GM12878 (cell line): ENCODE results near the gene SGSM2. TPM values are rescaled to one million over a fixed set of nuclear protein-coding genes. Genes with fewer than 3 reads are reported as not detected.

Experiments
- ATAC-seq: fragments of 200-7000 bp; cut with Tn5 transposase; 3 replicates; pipeline ENCODE4 v1.9.1; 2020; ENCODE audit warnings: mild to moderate bottlenecking, moderate library complexity
- BruUV-seq: library from RNA; stranded (reverse); fragments of 400-500 nt; replicated peaks from 2 replicates; lab custom pipeline; 2021; lab: Mats Ljungman, UMichigan
- CTCF ChIA-PET: fragments of 300-600 bp; sonication (Branson Sonifier 250); formaldehyde crosslinking; extraction: SDS; loops from one replicate; lab custom pipeline; 2021; ENCODE audit warnings: inconsistent platforms; lab: Yijun Ruan, JAX
- POLR2A ChIA-PET: fragments of 350-600 bp; formaldehyde crosslinking; extraction: SDS; loops from one replicate; lab custom pipeline; 2021; ENCODE audit warnings: inconsistent platforms; lab: Charles Lee
- RAD21 ChIA-PET: fragments of 300-600 bp; sonication (Branson Sonifier 250); formaldehyde crosslinking; loops from one replicate; lab custom pipeline; 2023; ENCODE audit warnings: antibody characterized with exemption; ENCODE audit not compliant: unreplicated experiment; lab: Charles Lee
- SMC1A ChIA-PET: fragments of 300-600 bp; sonication (Branson Sonifier 250); formaldehyde crosslinking; loops from one replicate; lab custom pipeline; 2023; ENCODE audit not compliant: unreplicated experiment, uncharacterized antibody; lab: Charles Lee
- DNase-seq: peaks from one replicate; pipeline ENCODE4 v3.0.0-alpha.2; 2011; ENCODE audit warnings: low read depth, low spot score
- FAIRE-seq: peaks from 3 replicates; lab custom pipeline; 2011; peaks lifted over from hg19 to GRCh38; lab: Jason Lieb, UNC
- H2AFZ ChIP-seq: 2 replicates; pipeline ENCODE4 v1.6.0; 2011; ENCODE audit warnings: low read depth, low read length, control low read depth; ENCODE audit not compliant: control insufficient read depth
- H3K27ac ChIP-seq: 2 replicates; pipeline ENCODE4 v1.5.1; 2011; ENCODE audit warnings: control low read depth; ENCODE audit not compliant: control insufficient read depth, insufficient read depth
- H3K27me3 ChIP-seq, 2 experiments: replicated peaks in 1 of 2; 2 replicates each; pipeline versions ENCODE4 v1.6.0 to v1.6.1; 2011; ENCODE audit warnings: low read length in 1 of 2; ENCODE audit not compliant: control insufficient read depth in 2 of 2, insufficient read depth in 2 of 2
- H3K36me3 ChIP-seq, 2 experiments: 2 replicates each; pipeline ENCODE4 v1.5.1; 2011; ENCODE audit warnings: low read length in 1 of 2; ENCODE audit not compliant: control insufficient read depth in 2 of 2, insufficient read depth in 2 of 2
- H3K4me1 ChIP-seq: 2 replicates; pipeline ENCODE4 v1.6.1; 2011; ENCODE audit warnings: mild to moderate bottlenecking, low read length, moderate library complexity, mixed read lengths; ENCODE audit not compliant: control insufficient read depth, insufficient read depth
- H3K4me2 ChIP-seq: 2 replicates; pipeline ENCODE4 v1.6.0; 2011; ENCODE audit warnings: control low read depth; ENCODE audit not compliant: control insufficient read depth, insufficient read depth
- H3K4me3 ChIP-seq: fragments of 200-600 bp; sonication (generic); 2 replicates; pipeline ENCODE4 v1.5.1; 2016
- H3K79me2 ChIP-seq: 2 replicates; pipeline ENCODE4 v1.6.0; 2011; ENCODE audit warnings: low read length; ENCODE audit not compliant: control insufficient read depth, insufficient read depth
- H3K9ac ChIP-seq: 2 replicates; pipeline ENCODE4 v1.8.0; 2011; ENCODE audit warnings: low read length, control low read depth, mixed read lengths; ENCODE audit not compliant: control insufficient read depth, insufficient read depth
- H3K9me3 ChIP-seq: replicated peaks from 3 replicates; pipeline ENCODE4 v1.5.1; 2011; ENCODE audit warnings: mild to moderate bottlenecking, low read length; ENCODE audit not compliant: control insufficient read depth, insufficient read depth
- H4K20me1 ChIP-seq: 2 replicates; pipeline ENCODE4 v1.6.0; 2011; ENCODE audit not compliant: control insufficient read depth, insufficient read depth
- CBX5 ChIP-seq: sonication (generic); IDR thresholded peaks from 2 replicates; pipeline ENCODE4 v1.6.1; 2016; ENCODE audit warnings: low read depth, moderate library complexity, mild to moderate bottlenecking, inconsistent platforms
- CHD2 ChIP-seq: IDR thresholded peaks from 2 replicates; pipeline ENCODE4 v1.6.1; 2011; ENCODE audit warnings: low read depth, low read length, improper control_type of control experiment, borderline replicate concordance
- CHD4 ChIP-seq: fragments of 200-600 bp; sonication (generic); IDR thresholded peaks from 2 replicates; pipeline ENCODE4 v1.6.1; 2016; ENCODE audit warnings: mild to moderate bottlenecking
- EGR1 ChIP-seq, 2 experiments: IDR thresholded peaks; 1 replicate in 1 of 2; 2 replicates in 1 of 2; pipeline ENCODE4 v1.6.1; 2011 to 2012; ENCODE audit warnings: low read depth in 2 of 2, low read length in 2 of 2, borderline replicate concordance in 1 of 2, mild to moderate bottlenecking in 1 of 2, moderate library complexity in 1 of 2
- EP300 ChIP-seq, 2 experiments: fragments of 150-350 bp in 1 of 2; IDR thresholded peaks; 2 replicates each; pipeline ENCODE4 v1.6.1; 2011 to 2012; ENCODE audit warnings: low read depth in 2 of 2, low read length in 2 of 2, borderline replicate concordance in 1 of 2, improper control_type of control experiment in 1 of 2, inconsistent platforms in 1 of 2; ENCODE audit not compliant: control insufficient read depth in 1 of 2
- JUNB ChIP-seq: IDR thresholded peaks from 2 replicates; pipeline ENCODE4 v1.6.1; 2016; ENCODE audit warnings: antibody characterized with exemption, mild to moderate bottlenecking
- KLF5 ChIP-seq: fragments of 450-650 bp; IDR thresholded peaks from 2 replicates; pipeline ENCODE4 v1.6.1; 2014; ENCODE audit warnings: mild to moderate bottlenecking; ENCODE audit not compliant: partially characterized antibody
- MTA2 ChIP-seq: fragments of 450-650 bp; IDR thresholded peaks from 2 replicates; pipeline ENCODE4 v1.6.1; 2016; ENCODE audit warnings: low read depth, mild to moderate bottlenecking, moderate library complexity
- PML ChIP-seq: IDR thresholded peaks from 2 replicates; pipeline ENCODE4 v1.6.1; 2012; ENCODE audit warnings: low read length, inconsistent platforms
- POLR2A ChIP-seq: IDR thresholded peaks from 2 replicates; pipeline ENCODE4 v1.6.1; 2011; ENCODE audit warnings: low read depth, mild to moderate bottlenecking, low read length
- RAD21 ChIP-seq: IDR thresholded peaks from 2 replicates; pipeline ENCODE4 v1.6.1; 2011; ENCODE audit warnings: mild to moderate bottlenecking, low read depth, low read length, moderate library complexity; ENCODE audit not compliant: insufficient read depth
- SPI1 ChIP-seq: IDR thresholded peaks from 2 replicates; pipeline ENCODE4 v1.6.1; 2011; ENCODE audit warnings: low read depth, mild to moderate bottlenecking, low read length, moderate library complexity, borderline replicate concordance; ENCODE audit not compliant: insufficient read depth
- TCF12 ChIP-seq: IDR thresholded peaks from 2 replicates; pipeline ENCODE4 v1.6.1; 2011; ENCODE audit warnings: low read depth, mild to moderate bottlenecking, low read length
- YY1 ChIP-seq: IDR thresholded peaks from 2 replicates; pipeline ENCODE4 v1.6.1; 2011; ENCODE audit warnings: low read depth, mild to moderate bottlenecking, low read length
- ZBTB40 ChIP-seq: fragments of 450-650 bp; IDR thresholded peaks from 2 replicates; pipeline ENCODE4 v1.6.1; 2016; ENCODE audit warnings: mild to moderate bottlenecking, moderate library complexity, borderline replicate concordance
- WGBS: methylation state at CpG from one replicate; pipeline ENCODE4 v1.1.6; 2016; ENCODE audit warnings: low lambda C conversion rate; ENCODE audit not compliant: insufficient replicate concordance, insufficient coverage; ENCODE audit errors: missing lambda C conversion rate; 5-methylcytosine and 5-hydroxymethylcytosine counted together
- in situ Hi-C: fragments of 300-500 bp; cut with MboI; formaldehyde crosslinking; loops from 9 replicates; pipeline ENCODE4 v1.14.3; 2018; ENCODE audit warnings: mixed read lengths
- intact Hi-C: fragments of 100-400 bp; cut with micrococcal nuclease; formaldehyde crosslinking; loops from one replicate; pipeline ENCODE4 v1.14.2; 2022; ENCODE audit not compliant: unreplicated experiment
- polyA plus RNA-seq, 11 experiments: library from polyadenylated mRNA; depleted of rRNA in 4 of 11; unstranded in 6 of 11; stranded (reverse) in 5 of 11; fragments of >200 nt; fragmentation: Nextera tagmentation in 4 of 11; fragmentation: Illumina TruSeq in 1 of 11; extraction: Ambion mirVana in 4 of 11; extraction: Trizol in 1 of 11; gene quantifications; 1 replicate in 1 of 11; 2 replicates in 10 of 11; pipeline versions ENCODE4 v1.2.1 to v1.2.3, GENCODE V29; 2011 to 2016; ENCODE audit warnings: inconsistent platforms in 2 of 11, missing spikeins in 2 of 11, low read depth in 1 of 11
- total RNA-seq, 4 experiments: library from RNA; depleted of rRNA in 3 of 4; stranded (reverse); fragments of >200 nt in 3 of 4; fragmentation: Illumina TruSeq in 1 of 4; extraction: Trizol in 1 of 4; gene quantifications; 2 replicates each; pipeline versions ENCODE4 v1.2.1 to v1.2.3, GENCODE V29; 2013 to 2021
- TF ChIP-seq, protein P1 (sequence below): fragments of 450-650 bp; IDR thresholded peaks from 2 replicates; pipeline ENCODE4 v1.6.1; 2017; ENCODE audit warnings: antibody characterized with exemption, mild to moderate bottlenecking, moderate library complexity

SGSM2 gene
- total and polyA plus RNA-seq, 10 of the 15 experiments (the other 5 are each of a cell fraction or from before 2014, with no cell fraction given), result 0.50 to 50.9 (median 18.5) TPM

DNA sequence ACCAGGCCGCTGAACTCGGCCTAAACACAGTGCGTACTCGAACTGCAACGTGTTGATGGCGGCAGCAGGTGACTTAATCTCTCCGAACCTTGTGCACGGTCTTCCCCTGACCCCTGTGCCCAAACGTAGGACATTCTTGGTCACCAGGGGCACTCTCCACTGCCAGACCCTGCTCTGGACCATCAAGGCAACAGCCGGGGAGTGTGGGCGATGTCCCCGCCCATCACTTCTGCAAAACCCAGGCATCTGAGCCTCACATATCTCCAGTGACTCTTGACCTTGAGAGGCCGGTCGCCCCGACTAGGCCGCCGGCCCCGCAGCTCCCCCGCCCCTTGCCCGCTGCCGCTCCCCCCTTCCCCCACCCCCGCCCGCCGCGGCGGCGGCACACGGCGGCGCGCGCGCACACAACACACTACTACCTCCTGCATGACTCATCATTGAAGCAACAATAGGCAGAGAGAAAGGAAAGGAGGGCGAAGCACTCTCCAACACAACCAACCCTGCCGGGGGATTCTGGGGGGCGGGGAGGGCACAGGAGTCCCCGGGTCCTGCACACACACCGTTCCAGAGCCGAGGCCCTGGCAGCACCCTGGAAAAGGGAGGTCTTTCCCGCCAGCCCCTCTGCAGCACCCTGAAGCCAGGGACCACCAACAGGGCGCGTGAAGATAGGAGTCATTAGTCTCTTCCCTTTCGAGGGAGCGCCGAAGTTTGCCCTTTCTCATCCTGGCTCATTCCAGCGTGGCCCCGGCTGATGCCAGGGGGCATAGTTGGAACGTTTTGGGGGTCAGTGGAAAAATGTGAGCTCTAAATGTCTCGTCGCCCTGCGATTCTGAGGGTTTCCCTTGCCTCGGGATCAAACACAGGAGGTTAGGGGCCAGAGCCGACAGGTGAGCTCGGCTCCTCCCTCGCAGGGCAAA lies 61.6 kb downstream of the SGSM2 start:
- CTCF ChIA-PET, result interaction anchor here (1.7 to 9.8 kb wide), 3 partner anchors 16 to 17 kb away, joined by 8 to 105 read pairs (median 9); no protein-coding TSS in a partner anchor
- RAD21 ChIA-PET, result interaction anchor here (0.6 to 6.7 kb wide), 3 partner anchors 17 to 62 kb away, joined by 4 to 54 read pairs (median 6); partner anchors contain the start of genes SGSM2 and TSR1
- in situ Hi-C loops (no loop called here), intact Hi-C loops (no loop called here)
- Histone ChIP-seq H3K27ac (peak overlapping the region; percentile 95), H3K4me2 (peak overlapping the region; percentile 99), H3K36me3 (no peaks in the 10 kb centered on the region; a peak in 1 of 4 replicates), H3K4me1 (peaks cover 27% of the 10 kb centered on the region), H3K27me3 (no peaks in the 10 kb centered on the region), H3K9ac (peak overlapping the region; percentile 70), H3K79me2 (peaks cover 20% of the 10 kb centered on the region), H2AFZ (peak overlapping the region; percentile 61), H3K9me3 (no peaks in the 10 kb centered on the region), H4K20me1 (no peaks in the 10 kb centered on the region), H3K4me3 (peak overlapping the region; percentile 98)
- no peak for ATAC-seq
- FAIRE-seq, result no peak
- DNase-seq, result no peak
- POLR2A ChIA-PET, result interaction anchor here (0.5 to 1.2 kb wide), 6 partner anchors 15 to 1019 kb away, joined by 3 to 5 read pairs (median 3); no protein-coding TSS in a partner anchor
- BruUV-seq, result no TSS peak
- SMC1A ChIA-PET, result interaction anchor here (1.2 to 1.9 kb wide), 2 partner anchors 16 to 17 kb away, joined by 3 to 8 read pairs; no protein-coding TSS in a partner anchor
- WGBS, result 25% methylated on average over 32 of the region's 55 CpGs
- TF ChIP-seq SPI1, result peak; percentile 9; the same call in 1 of the 2 replicates
- no peak for TF ChIP-seq KLF5
- TF ChIP-seq CHD4, result no peak
- no peak for TF ChIP-seq CBX5
- TF ChIP-seq TCF12, result no peak
- no peak for TF ChIP-seq CHD2
- TF ChIP-seq EGR1 (IDR thresholded peaks at IDR 0.05; ENCODE audit: borderline replicate concordance in 1 of 2, low read depth in 2 of 2, low read length in 2 of 2), result 0 out of 3 replicates have a peak, but pooled peaks of 1 of the 2 experiments have one; percentile 4
- no peak for TF ChIP-seq EP300 (IDR thresholded peaks at IDR 0.05; ENCODE audit: borderline replicate concordance in 1 of 2, control insufficient read depth in 1 of 2, low read depth in 2 of 2, low read length in 2 of 2)
- TF ChIP-seq, protein P1, sequence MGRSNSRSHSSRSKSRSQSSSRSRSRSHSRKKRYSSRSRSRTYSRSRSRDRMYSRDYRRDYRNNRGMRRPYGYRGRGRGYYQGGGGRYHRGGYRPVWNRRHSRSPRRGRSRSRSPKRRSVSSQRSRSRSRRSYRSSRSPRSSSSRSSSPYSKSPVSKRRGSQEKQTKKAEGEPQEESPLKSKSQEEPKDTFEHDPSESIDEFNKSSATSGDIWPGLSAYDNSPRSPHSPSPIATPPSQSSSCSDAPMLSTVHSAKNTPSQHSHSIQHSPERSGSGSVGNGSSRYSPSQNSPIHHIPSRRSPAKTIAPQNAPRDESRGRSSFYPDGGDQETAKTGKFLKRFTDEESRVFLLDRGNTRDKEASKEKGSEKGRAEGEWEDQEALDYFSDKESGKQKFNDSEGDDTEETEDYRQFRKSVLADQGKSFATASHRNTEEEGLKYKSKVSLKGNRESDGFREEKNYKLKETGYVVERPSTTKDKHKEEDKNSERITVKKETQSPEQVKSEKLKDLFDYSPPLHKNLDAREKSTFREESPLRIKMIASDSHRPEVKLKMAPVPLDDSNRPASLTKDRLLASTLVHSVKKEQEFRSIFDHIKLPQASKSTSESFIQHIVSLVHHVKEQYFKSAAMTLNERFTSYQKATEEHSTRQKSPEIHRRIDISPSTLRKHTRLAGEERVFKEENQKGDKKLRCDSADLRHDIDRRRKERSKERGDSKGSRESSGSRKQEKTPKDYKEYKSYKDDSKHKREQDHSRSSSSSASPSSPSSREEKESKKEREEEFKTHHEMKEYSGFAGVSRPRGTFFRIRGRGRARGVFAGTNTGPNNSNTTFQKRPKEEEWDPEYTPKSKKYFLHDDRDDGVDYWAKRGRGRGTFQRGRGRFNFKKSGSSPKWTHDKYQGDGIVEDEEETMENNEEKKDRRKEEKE, result no peak
- TF ChIP-seq PML, result no peak
- no peak for TF ChIP-seq ZBTB40
- TF ChIP-seq MTA2, result no peak
- TF ChIP-seq YY1, result no peak
- TF ChIP-seq POLR2A, result 0 out of 2 replicates have a peak, but pooled peaks have one; percentile 18
- no peak for TF ChIP-seq RAD21
- no peak for TF ChIP-seq JUNB
